HepG2 (cell line): Measurements from ENCODE around the gene C14orf119. TPM values are rescaled to one million over a fixed set of nuclear protein-coding genes. Genes with fewer than 3 reads are reported as not detected.

ENCODE experiments used
- ATAC-seq: fragments of 200-7000 bp; cut with Tn5 transposase; 3 replicates; pipeline ENCODE4 v1.9.1; 2020; ENCODE audit warnings: mild to moderate bottlenecking, moderate library complexity
- BruUV-seq: library from RNA; stranded (reverse); fragments of 400-500 nt; replicated peaks from 2 replicates; lab custom pipeline; 2021; lab: Mats Ljungman, UMichigan
- CTCF ChIA-PET: fragments of 300-600 bp; formaldehyde crosslinking; extraction: SDS; loops from one replicate; lab custom pipeline; 2021; ENCODE audit warnings: low total read pairs, inconsistent platforms, low intra/inter-chr PET ratio; lab: Yijun Ruan, JAX
- POLR2A ChIA-PET: fragments of 350-600 bp; sonication (Branson Sonifier 250); formaldehyde crosslinking; loops from one replicate; lab custom pipeline; 2020; ENCODE audit warnings: antibody characterized with exemption, inconsistent platforms; lab: Yijun Ruan, JAX
- DNase-seq: peaks from one replicate; pipeline ENCODE4 v3.0.0-alpha.2; 2015; ENCODE audit warnings: low spot score
- FAIRE-seq: peaks from 3 replicates; lab custom pipeline; 2011; peaks lifted over from hg19 to GRCh38; lab: Jason Lieb, UNC
- H2AFZ ChIP-seq: one replicate; pipeline ENCODE4 v1.6.1; 2011; ENCODE audit warnings: low read length, inconsistent platforms
- H3K27ac ChIP-seq: fragments of 300-600 bp; 3 replicates; pipeline ENCODE4 v1.8.0; 2011; ENCODE audit warnings: mixed run types, mild to moderate bottlenecking, mixed read lengths, low read length, inconsistent platforms; ENCODE audit not compliant: insufficient read depth; ENCODE audit errors: extremely low read length
- H3K27me3 ChIP-seq, 2 experiments: fragments of 200-600 bp in 1 of 2; 2 replicates in 1 of 2; 3 replicates in 1 of 2; pipeline versions ENCODE4 v1.6.0 to v1.8.0; 2011; ENCODE audit warnings: low read length in 2 of 2, mild to moderate bottlenecking in 2 of 2, moderate library complexity in 2 of 2, inconsistent platforms in 1 of 2; ENCODE audit not compliant: insufficient read depth in 2 of 2, control insufficient read depth in 1 of 2
- H3K36me3 ChIP-seq, 2 experiments: fragments of 200-600 bp in 1 of 2; replicated peaks in 1 of 2; 2 replicates in 1 of 2; 3 replicates in 1 of 2; pipeline versions ENCODE4 v1.5.1 to v1.8.0; 2011; ENCODE audit warnings: low read length in 2 of 2, inconsistent platforms in 1 of 2; ENCODE audit not compliant: insufficient read depth in 2 of 2, control insufficient read depth in 1 of 2
- H3K4me1 ChIP-seq: 2 replicates; pipeline ENCODE4 v1.5.1; 2012; ENCODE audit warnings: low read length, inconsistent platforms; ENCODE audit not compliant: insufficient read depth
- H3K4me2 ChIP-seq: 2 replicates; pipeline ENCODE4 v1.6.0; 2011; ENCODE audit warnings: low read depth, low read length, inconsistent platforms
- H3K4me3 ChIP-seq, 3 experiments: fragments of 200-600 bp in 1 of 3; sonication (generic), shearing (Covaris generic) in 1 of 3; replicated peaks in 1 of 3; 2 replicates each; pipeline ENCODE4 v1.5.1; 2011 to 2016; ENCODE audit warnings: low read length in 3 of 3, inconsistent platforms in 2 of 3, low read depth in 2 of 3, mild to moderate bottlenecking in 2 of 3, control low read depth in 1 of 3, mixed read lengths in 1 of 3; ENCODE audit not compliant: insufficient read depth in 1 of 3
- H3K79me2 ChIP-seq: one replicate; pipeline ENCODE4 v1.6.1; 2011; ENCODE audit warnings: low read length, inconsistent platforms; ENCODE audit not compliant: insufficient read depth
- H3K9ac ChIP-seq: 2 replicates; pipeline ENCODE4 v1.6.0; 2011; ENCODE audit warnings: mild to moderate bottlenecking, low read depth, low read length, inconsistent platforms; ENCODE audit not compliant: insufficient read depth
- H3K9me3 ChIP-seq: 2 replicates; pipeline ENCODE4 v1.5.1; 2012; ENCODE audit warnings: mild to moderate bottlenecking, low read length
- H4K20me1 ChIP-seq: 2 replicates; pipeline ENCODE4 v1.6.0; 2011; ENCODE audit warnings: inconsistent platforms, mild to moderate bottlenecking, low read length, moderate library complexity; ENCODE audit not compliant: insufficient read depth
- ATF2 ChIP-seq: sonication (generic); formaldehyde crosslinking; IDR thresholded peaks from 2 replicates; pipeline ENCODE4 v1.4.0; 2020; ENCODE audit warnings: missing genetic modification reagents
- HMGXB4 ChIP-seq, 2 experiments: sonication (generic) in 1 of 2; formaldehyde crosslinking in 1 of 2; IDR thresholded peaks; 2 replicates each; pipeline versions ENCODE4 v1.4.0 to v1.6.1; 2018 to 2020; ENCODE audit warnings: missing genetic modification reagents in 2 of 2, borderline replicate concordance in 1 of 2, low read depth in 1 of 2, mild to moderate bottlenecking in 1 of 2, missing biosample characterization in 1 of 2
- HNF4G ChIP-seq, 2 experiments: sonication (generic) in 1 of 2; formaldehyde crosslinking in 1 of 2; IDR thresholded peaks; 2 replicates each; pipeline versions ENCODE4 v1.4.0 to v1.6.1; 2011 to 2020; ENCODE audit warnings: borderline replicate concordance in 2 of 2, low read depth in 2 of 2, mild to moderate bottlenecking in 2 of 2, low read length in 1 of 2, missing genetic modification reagents in 1 of 2, moderate library complexity in 1 of 2
- IRF2 ChIP-seq: IDR thresholded peaks from 2 replicates; pipeline ENCODE4 v1.6.1; 2018; ENCODE audit warnings: missing genetic modification reagents, missing compliant biosample characterization
- JDP2 ChIP-seq: sonication (generic); formaldehyde crosslinking; IDR thresholded peaks from 2 replicates; pipeline ENCODE4 v1.8.1; 2022; ENCODE audit warnings: missing genetic modification reagents, borderline replicate concordance
- PREB ChIP-seq: sonication (generic); formaldehyde crosslinking; IDR thresholded peaks from 2 replicates; pipeline ENCODE4 v1.4.0; 2020; ENCODE audit warnings: missing genetic modification reagents
- RELA ChIP-seq: sonication (generic); formaldehyde crosslinking; IDR thresholded peaks from 2 replicates; pipeline ENCODE4 v1.4.0; 2020; ENCODE audit warnings: missing genetic modification reagents
- ZFP90 ChIP-seq: sonication (generic); formaldehyde crosslinking; IDR thresholded peaks from 2 replicates; pipeline ENCODE4 v1.8.0; 2022; ENCODE audit warnings: missing genetic modification reagents, mild to moderate bottlenecking, inconsistent platforms, borderline replicate concordance
- ZNF180 ChIP-seq: sonication (generic); formaldehyde crosslinking; IDR thresholded peaks from 2 replicates; pipeline ENCODE4 v1.4.0; 2020; ENCODE audit warnings: low read depth, missing genetic modification reagents, borderline replicate concordance
- ZNF501 ChIP-seq: sonication (generic); formaldehyde crosslinking; IDR thresholded peaks from 2 replicates; pipeline ENCODE4 v1.5.1; 2020; ENCODE audit warnings: mild to moderate bottlenecking, moderate library complexity, missing genetic modification reagents
- ZNF512 ChIP-seq: sonication (generic); formaldehyde crosslinking; IDR thresholded peaks from 2 replicates; pipeline ENCODE4 v1.4.0; 2020; ENCODE audit warnings: mild to moderate bottlenecking, missing genetic modification reagents
- ZNF597 ChIP-seq: sonication (generic); formaldehyde crosslinking; IDR thresholded peaks from 2 replicates; pipeline ENCODE4 v1.5.0; 2020; ENCODE audit warnings: missing genetic modification reagents
- ZNF772 ChIP-seq: sonication (generic); formaldehyde crosslinking; IDR thresholded peaks from 2 replicates; pipeline ENCODE4 v1.5.0; 2020; ENCODE audit warnings: mild to moderate bottlenecking, missing genetic modification reagents
- WGBS: methylation state at CpG from one replicate; pipeline ENCODE4 v1.1.6; 2017; ENCODE audit warnings: low lambda C conversion rate; 5-methylcytosine and 5-hydroxymethylcytosine counted together
- in situ Hi-C: cut with HindIII; loops from 2 replicates; pipeline ENCODE4 v1.10.0; 2017; ENCODE audit warnings: low pct_unique_long_range_greater_than_20kb; ENCODE audit not compliant: extremely low pct_ligation_motif_present
- intact Hi-C: fragments of 100-400 bp; cut with micrococcal nuclease; formaldehyde crosslinking; loops from one replicate; pipeline ENCODE4 v1.10.0; 2022; ENCODE audit not compliant: unreplicated experiment
- polyA plus RNA-seq, 8 experiments: library from polyadenylated mRNA; depleted of rRNA in 3 of 8; stranded (reverse) in 7 of 8; unstranded in 1 of 8; fragments of >200 nt; fragmentation: Illumina TruSeq in 4 of 8; extraction: Trizol in 4 of 8; gene quantifications; 2 replicates each; pipeline versions ENCODE4 v1.2.1 to v1.2.3, GENCODE V29; 2011 to 2016; ENCODE audit warnings: low read depth in 4 of 8, missing spikeins in 1 of 8, mixed read lengths in 1 of 8; ENCODE audit not compliant: insufficient read depth in 1 of 8
- total RNA-seq, 5 experiments: library from RNA; depleted of rRNA; stranded (reverse); fragments of >200 nt; fragmentation: Illumina TruSeq; extraction: Trizol; gene quantifications; 2 replicates each; pipeline ENCODE4 v1.2.3, GENCODE V29; 2016; ENCODE audit warnings: low read depth in 1 of 5

Gene C14orf119
- total and polyA plus RNA-seq, 2 of the 13 experiments (the other 11 are each of a cell fraction or from before 2014, with no cell fraction given): 117 to 206 TPM

GRCh38 chr14:23066855-23067744 lies 28.2 kb upstream of the C14orf119 start:
- Histone ChIP-seq H3K4me3 (no peak overlapping the region), H3K27ac (no peak overlapping the region), H3K79me2 (peaks cover 45% of the 10 kb centered on the region), H3K36me3 (peaks cover 52 to 76% of the 10 kb centered on the region in 2 experiments), H4K20me1 (peaks cover 12% of the 10 kb centered on the region), H3K27me3 (no peaks in the 10 kb centered on the region; a peak in 1 of 5 replicates), H2AFZ (no peak overlapping the region), H3K4me1 (peaks cover 43% of the 10 kb centered on the region), H3K9me3 (no peaks in the 10 kb centered on the region), H3K9ac (no peak overlapping the region), H3K4me2 (no peak overlapping the region)
- WGBS: 97% methylated on average over 23 of the region's 23 CpGs
- in situ Hi-C loops: loop anchor here (5.0 kb wide), 1 partner anchor 40 kb away; no protein-coding TSS in a partner anchor
- ChIA-PET CTCF (interaction anchor here (0.7 to 3.1 kb wide), 3 partner anchors 10 to 11 kb away, joined by 4 to 28 read pairs (median 20); partner anchors contain the start of gene CDH24), POLR2A (interaction anchor here (1.9 to 2.0 kb wide), 2 partner anchors 60 to 72 kb away, joined by 10 to 39 read pairs; no protein-coding TSS in a partner anchor)
- FAIRE-seq (no peak), ATAC-seq (no peak), DNase-seq (no peak)
- no TSS peak for BruUV-seq
- intact Hi-C loops: no loop called here
- no peak for TF ChIP-seq JDP2 (CRISPR knock-in tag)
- TF ChIP-seq RELA (CRISPR knock-in tag): no peak
- peak; percentile 44; the same call in 1 of the 2 replicates for TF ChIP-seq ZNF512 (CRISPR knock-in tag)
- TF ChIP-seq ZFP90: no peak
- TF ChIP-seq ZNF772 (CRISPR knock-in tag): no peak
- TF ChIP-seq ZNF597 (CRISPR knock-in tag): no peak
- no peak for TF ChIP-seq ZNF180 (CRISPR knock-in tag)
- TF ChIP-seq ZNF501 (CRISPR knock-in tag): no peak
- TF ChIP-seq HMGXB4 (CRISPR knock-in tag; IDR thresholded peaks at IDR 0.05; ENCODE audit: borderline replicate concordance in 1 of 2, low read depth in 1 of 2): no peak
- no peak for TF ChIP-seq IRF2 (CRISPR knock-in tag)
- TF ChIP-seq PREB: no peak
- no peak for TF ChIP-seq ATF2 (CRISPR knock-in tag)
- no peak for TF ChIP-seq HNF4G (IDR thresholded peaks at IDR 0.05; ENCODE audit: borderline replicate concordance, low read depth, low read length)
- no peak for TF ChIP-seq HNF4G (CRISPR knock-in tag; IDR thresholded peaks at IDR 0.05; ENCODE audit: borderline replicate concordance, low read depth)
